Skin epidermis (tissue), 12 donors: ENCODE data around the gene SUSD3.

Experiments
- H3K27ac ChIP-seq, 21 experiments: fragments of 200-600 bp; sonication (generic) in 11 of 21; one replicate each; pipeline ENCODE4 v1.5.0; 2020; ENCODE audit warnings: mild to moderate bottlenecking in 3 of 21, inconsistent platforms in 2 of 21, moderate library complexity in 2 of 21
- H3K4me3 ChIP-seq, 7 experiments: fragments of 200-600 bp; sonication (generic) in 2 of 7; one replicate each; pipeline ENCODE4 v1.5.0; 2020; ENCODE audit warnings: inconsistent platforms in 2 of 7, mild to moderate bottlenecking in 2 of 7, moderate library complexity in 1 of 7

Gene SUSD3

DNA sequence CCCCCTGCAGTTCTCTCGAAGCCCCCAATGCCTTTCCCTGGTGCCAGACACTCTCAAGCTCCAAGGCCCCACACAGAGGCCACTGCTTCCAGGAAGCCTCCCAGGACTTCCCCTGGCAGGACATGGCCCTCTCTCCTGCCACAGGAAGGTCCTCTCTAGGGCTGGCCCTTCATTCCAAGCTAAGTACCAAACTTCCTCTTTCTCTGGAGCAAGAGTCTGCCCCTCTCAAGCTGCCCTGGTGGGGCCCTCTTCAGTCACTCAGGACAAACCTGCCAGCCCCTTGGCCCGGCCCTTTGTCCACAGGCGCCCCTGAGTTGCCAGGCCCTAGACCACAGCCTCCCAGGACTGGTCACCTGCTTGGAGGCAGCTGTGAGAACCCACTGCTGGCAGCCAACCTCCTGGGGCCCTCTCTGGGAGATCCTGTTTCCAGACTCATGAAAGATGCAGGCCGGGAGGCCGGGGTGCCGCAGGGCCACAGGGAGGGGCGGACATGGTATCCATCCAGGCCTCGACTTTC is 69.0 kb downstream of the SUSD3 start:
- Histone ChIP-seq H3K4me3 (no peak overlapping the region), H3K27ac (peak overlapping the region in 18 of 21 experiments; percentile 11 to 73 (median 56))

DNA sequence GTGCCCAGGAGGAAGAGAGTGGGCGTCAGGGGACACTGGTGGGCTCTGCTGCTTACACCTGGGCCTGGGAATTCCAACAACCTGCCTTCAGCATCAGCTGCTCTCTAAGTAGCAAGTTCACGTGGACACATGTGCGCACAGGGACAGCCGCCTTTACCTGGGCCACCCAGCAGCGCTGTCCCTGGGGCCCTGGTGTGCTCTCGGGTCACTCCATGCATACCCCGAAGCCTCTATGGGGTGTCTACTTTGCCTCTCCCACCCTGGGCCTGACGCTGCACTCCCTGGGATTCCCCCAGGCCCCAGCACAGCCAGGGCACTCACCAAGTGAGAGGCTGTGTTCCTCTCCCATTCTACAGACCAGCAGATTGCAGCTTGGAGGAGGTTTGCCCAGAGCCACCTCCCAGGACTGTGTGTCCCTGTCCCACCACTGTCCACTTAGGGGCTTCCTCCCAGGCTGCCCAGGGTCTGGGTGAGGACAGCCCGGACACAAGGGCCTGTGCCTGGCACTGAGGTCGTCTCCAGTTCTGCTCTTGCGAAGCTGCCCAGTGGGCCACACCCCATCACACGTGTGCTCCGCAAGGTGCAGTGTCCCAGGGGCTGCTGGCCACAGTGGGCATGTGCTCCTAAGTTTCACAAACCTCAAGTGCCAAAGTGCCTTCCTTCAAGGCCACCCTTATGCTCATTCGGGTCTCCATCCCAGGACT is 69.7 kb downstream of the SUSD3 start:
- H3K27ac ChIP-seq: peak overlapping the region in 13 of 21 experiments; percentile 0 to 73 (median 55)
- H3K4me3 ChIP-seq: no peak overlapping the region

DNA sequence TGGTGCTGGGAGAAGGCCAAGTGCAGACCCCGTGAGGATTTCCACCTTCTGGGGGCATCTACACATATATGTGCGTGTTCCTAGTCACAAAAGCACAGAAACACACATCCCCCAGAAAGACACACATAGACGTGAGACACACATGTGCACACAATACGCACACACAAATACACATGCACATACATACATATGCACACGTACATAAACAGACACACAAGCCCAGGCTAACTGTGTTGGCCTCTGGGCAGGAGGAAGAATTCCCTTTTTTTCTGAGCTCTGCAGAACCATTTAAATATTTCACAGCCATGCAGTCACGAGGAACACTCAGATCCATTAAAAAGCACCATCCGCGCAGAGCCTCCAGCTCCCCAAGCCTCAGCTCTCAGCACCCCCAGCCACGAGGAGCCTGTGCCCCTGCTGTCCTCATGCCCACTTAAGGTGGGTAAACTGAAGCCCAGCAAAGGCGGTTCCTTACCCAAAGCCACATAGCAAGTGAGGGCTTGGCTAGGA is 70.3 kb downstream of the SUSD3 start:
- peak overlapping the region in 7 of 21 experiments; percentile 0 to 90 (median 55) for H3K27ac ChIP-seq
- no peak overlapping the region for H3K4me3 ChIP-seq

DNA sequence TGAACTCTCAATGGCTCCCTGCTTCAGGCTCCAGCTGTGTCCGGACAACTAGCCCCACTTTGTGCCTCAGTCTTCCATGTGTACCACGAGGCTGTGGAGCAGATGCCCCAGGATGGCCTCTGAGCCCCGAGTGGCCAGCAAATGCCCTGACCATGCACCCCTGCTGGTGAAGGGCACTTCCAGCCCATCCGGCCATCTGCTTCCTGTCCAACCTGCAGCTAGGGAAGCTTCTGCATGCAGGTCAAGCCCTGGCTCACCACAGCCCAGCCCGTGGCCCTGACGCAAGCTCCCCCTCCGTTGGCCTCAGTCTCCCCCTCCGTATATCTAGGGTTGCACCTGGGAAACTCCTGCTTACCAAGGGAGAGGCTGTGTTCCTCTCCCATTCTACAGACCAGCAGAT is 70.8 kb downstream of the SUSD3 start:
- peak overlapping the region in 11 of 21 experiments; percentile 7 to 97 (median 48) for H3K27ac ChIP-seq
- H3K4me3 ChIP-seq: no peak overlapping the region

DNA sequence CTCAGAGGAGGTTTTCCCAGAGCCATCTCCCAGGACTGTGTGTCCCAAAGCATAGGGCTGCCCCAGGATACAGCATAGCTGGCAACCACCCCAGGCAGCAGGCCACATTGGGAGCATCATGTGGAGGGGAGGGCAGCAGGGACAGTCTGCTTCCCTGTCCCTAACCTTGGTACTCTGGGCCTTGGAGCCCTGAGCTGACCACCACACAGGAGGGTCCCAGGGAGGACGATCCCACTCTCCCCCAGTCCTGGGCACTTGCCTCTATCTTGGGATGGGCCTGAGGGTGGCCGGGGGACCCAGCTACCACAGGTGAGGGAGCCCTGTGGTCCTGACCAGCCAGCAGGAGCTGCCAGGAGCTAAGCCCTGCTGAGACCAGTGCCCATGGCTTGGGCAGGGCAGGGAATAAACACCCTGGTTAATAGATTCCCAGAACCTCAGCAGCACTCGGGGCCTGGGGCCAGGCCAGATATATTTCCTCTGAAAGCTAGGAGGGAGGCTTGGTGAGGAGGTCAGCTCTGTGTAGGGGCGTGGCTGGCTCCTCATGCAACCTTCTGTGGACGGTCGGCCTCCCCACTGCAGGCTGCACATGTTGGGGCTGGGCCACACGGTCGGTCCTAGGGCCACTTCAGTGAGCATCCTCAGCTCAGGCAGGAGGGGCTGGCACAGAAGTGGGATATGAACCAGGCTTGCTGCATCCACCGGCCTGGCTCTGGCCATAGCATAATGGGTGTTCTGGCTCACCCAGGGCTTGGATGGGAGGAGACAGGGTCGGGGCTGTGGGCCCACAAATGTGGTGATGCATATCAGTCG is 71.4 kb downstream of the SUSD3 start:
- Histone ChIP-seq H3K4me3 (no peak overlapping the region), H3K27ac (peak overlapping the region in 12 of 21 experiments; percentile 19 to 97 (median 69))

DNA sequence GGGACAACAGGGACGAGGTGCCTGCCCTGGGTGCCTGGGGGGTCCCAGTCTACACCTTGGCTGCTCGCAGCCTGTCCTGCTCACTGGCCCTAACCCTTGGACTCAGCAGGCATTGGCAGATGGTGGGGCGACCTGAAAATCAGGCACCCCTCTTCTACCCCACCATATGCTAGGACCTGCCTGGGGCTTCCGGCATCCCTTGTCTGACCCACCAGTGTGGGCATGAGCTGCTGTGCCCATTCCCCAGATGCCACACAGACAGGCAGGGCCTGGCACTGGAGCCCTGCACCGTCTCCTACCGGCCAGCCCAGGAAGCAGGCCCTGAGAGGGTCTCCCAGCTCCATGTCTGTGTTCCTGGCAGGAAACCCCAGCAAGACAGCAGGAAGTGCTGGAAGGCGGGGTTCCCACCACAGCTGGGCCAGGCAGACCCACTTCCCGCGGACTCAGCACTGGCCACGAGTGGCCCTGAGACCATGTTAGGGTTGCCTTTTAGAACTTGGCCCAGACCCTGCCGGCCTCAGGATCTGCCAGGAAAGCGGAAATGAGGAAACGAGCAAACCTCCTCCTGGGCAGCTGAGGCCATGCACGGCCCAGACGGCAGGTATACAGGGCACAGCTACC is 72.5 kb downstream of the SUSD3 start:
- H3K4me3 ChIP-seq: no peak overlapping the region
- H3K27ac ChIP-seq: peak overlapping the region in 17 of 21 experiments; percentile 21 to 97 (median 90)

DNA sequence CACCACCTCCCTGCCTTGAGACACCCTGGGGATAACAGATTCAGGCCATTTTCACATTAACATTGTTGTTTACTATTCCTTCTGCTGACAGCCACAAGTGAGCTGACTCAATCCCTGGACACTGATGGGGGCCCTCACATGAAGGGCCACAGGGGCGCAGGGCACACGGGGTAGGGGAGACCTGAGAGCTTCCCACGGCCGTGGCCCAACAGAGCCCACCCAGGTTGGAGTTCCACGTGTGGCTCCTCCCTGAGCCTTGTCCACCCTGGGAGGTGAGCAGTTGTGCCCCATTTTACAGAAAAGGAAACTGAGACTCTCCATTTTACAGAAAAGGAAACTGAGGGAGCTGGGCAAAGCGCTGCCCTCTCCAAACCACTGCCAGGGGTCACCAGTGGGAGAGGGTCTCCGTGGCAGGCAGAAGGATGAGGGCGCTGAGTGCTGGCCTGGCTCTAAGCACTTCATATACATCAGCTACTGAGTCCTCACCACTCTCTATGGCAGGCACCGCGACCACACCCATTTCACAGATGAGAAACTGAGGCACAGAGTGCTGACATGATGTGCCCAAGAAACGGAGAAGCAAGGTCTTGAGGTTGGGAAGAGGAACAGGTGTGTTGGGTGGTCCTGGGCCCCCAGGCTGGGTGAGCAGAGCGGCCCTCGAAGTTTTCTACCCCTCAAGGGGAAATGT is 73.2 kb downstream of the SUSD3 start:
- Histone ChIP-seq H3K27ac (peak overlapping the region in 17 of 21 experiments; percentile 19 to 97 (median 92)), H3K4me3 (peak overlapping the region in 4 of 7 experiments; percentile 77 to 93 (median 86))

DNA sequence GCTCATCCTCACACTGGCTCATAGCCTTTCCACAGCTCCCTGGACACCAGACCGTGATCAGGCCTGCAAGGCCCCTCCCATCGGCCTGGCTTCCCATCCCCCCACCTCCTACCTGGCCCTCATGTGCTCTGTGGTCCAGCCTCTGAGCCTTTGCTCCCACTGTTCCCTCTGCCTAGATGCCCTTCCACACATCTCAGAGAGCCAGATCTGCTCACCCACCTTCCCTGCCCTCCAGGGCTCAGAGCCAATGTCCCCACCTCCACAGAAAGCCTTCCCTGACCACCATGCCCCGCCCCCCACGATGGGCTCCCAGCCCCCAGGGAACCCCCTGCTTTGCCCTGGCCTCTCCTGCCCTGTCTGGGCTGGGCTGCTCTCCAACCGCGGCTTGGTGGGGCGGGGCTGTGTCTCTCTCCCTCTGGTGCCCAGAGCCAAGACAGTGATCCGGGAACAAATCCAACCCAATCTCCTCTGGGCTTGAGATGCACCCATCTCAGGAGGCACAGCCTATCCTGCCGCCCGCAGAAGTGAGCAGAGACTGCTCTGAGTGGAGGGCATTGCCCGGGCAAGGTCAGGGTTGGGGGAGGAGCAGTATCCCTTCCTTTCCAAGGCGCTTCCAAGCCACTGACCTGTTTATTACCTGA is 73.9 kb downstream of the SUSD3 start:
- Histone ChIP-seq H3K27ac (peak overlapping the region in 19 of 21 experiments; percentile 79 to 97 (median 92)), H3K4me3 (peak overlapping the region; percentile 65 to 93 (median 78))

DNA sequence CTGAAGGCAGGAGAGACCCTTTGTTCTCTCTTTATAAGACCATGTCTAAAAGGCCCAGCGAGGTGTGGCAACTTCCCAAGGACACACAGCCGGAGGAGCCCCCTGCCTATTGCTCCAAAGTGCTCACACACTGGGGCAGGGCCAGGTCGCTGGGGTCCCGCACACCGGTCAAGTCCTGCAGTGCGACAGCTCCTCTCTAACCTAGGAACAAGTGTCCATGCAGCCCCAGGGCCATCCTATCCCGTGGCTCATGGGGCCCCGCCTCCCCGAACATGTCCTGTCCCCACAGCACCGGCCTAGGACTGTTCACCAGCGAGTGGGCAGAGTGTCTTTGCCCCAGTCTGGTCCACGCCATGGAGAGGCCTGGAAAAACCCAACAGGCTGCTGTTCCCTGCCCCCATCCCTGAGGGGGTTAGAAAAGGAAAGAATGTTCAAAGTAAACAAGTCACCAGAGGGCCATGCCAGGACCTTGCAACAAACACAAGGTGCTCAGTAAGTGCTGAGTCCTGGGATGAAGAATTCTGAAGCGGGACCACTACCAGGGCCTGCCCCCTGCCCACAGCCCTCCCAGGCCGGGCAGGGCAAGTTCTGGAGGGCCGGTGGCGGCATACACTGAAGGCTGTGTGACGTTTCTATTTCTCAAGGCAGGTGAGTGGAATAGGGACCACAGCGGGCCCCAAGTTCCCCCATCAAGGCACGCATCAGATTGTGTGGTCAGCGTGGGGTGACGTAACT is 74.6 kb downstream of the SUSD3 start:
- peak overlapping the region in 20 of 21 experiments; percentile 65 to 97 (median 92) for H3K27ac ChIP-seq
- peak overlapping the region; percentile 65 to 93 (median 78) for H3K4me3 ChIP-seq

DNA sequence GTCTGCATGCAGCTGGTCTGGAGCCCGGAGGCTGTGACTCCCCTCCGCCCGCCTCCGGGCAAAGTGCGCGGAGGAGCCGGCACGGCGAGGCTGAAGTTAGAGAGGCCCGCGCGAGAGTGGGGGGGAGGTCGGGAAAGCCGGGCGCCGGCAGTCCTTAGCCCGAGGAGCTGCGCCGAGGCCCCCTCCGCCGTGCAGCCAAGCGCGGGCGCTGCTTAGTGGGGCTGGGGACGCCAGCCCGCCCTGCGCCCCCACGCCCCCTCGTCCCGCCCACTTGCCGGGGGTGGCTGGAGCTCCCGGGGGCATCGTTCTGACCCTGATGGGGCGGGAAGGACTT is 75.1 kb downstream of the SUSD3 start:
- Histone ChIP-seq H3K4me3 (peak overlapping the region; percentile 65 to 93 (median 78)), H3K27ac (peak overlapping the region; percentile 65 to 97 (median 92))

DNA sequence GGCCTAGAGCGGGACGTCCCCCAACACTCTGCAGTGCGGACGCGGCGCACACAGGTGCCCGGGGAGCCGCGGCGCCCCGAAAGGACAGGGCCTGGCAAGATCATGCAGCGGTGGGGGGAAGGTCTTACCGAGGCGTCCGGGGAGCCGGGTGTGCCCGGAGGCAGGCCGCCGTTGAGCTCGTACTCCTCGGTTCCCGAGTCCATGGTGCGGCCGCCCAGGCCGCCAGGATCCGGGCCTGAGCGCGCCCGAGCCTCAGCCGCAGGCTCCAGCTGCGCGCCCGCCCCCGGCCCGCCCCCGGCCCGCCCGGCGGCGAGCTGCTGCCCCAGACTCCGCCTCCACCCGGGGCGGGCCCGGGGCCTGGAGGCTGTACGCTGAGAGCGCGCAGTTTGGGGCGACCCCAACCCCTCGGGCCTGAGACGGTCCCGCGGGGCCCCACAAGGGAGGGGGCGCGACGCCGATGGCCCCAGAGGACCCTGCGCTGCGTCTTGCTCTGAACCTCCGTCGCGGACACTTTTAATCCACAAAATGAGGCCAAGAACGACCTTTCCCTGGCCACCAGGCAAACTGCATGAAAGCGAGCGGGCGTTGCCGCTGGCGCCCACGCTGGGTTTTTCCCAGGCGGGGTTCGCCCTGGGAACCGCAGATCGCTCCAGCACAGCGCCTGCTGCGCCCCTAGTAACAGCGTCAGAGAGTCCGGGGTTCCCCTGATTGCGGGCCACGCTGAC is 75.7 kb downstream of the SUSD3 start, which contains the start of gene NINJ1:
TSS of gene NINJ1 (minus strand) at position 237 of the 725 bp plus-strand sequence. CDS start at position 203, 34 bp downstream.
- peak within 1 kb of the TSS; percentile 65 to 97 (median 92) for H3K27ac ChIP-seq
- H3K4me3 ChIP-seq: peak within 1 kb of the TSS; percentile 65 to 93 (median 78)
